Measurements from ENCODE around the gene VPS51. TPM values are rescaled to one million over a fixed set of nuclear protein-coding genes. Genes with fewer than 3 reads are reported as not detected.

VPS51 gene
- total RNA-seq, 2 experiments from 2014 or later: 119 to 214 TPM

DNA sequence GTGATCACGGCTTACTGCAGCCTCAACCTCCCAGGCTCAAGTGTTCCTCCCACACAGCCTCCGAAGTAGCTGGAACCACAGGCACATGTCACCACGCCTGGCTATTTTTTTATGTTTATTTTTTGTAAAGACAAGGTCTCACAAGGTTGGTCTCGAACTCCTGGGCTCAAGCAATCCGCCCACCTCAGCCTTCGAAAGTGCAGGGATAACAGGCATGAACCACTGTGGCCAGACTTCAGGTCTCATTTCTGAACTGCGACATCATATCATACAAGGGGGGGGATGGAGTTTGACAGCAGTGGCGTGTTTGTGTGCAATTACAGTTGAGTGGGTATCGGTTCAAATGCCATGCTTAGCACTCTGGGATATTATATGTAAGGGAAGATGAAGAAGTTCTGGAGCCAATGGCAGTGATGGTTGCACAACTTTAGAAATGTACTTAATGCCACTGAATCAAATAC, 44.6 kb upstream of the VPS51 start:
- Histone ChIP-seq H3K4me3 (ENCODE audit: low read depth, low read length, poor library complexity, severe bottlenecking) (no peak overlapping the region), H3K4me2 (ENCODE audit: low read length) (no peak overlapping the region), H3K36me3 (ENCODE audit: insufficient read depth, low read length) (peaks cover 3% of the 10 kb centered on the region; the same call in 1 of the 2 replicates), H3K27ac (ENCODE audit: low read depth, low read length, poor library complexity, severe bottlenecking) (no peak overlapping the region), H3K79me2 (ENCODE audit: insufficient read depth, low read depth, low read length) (no peaks in the 10 kb centered on the region), H4K20me1 (ENCODE audit: insufficient read depth, low read length) (no peaks in the 10 kb centered on the region), H3K4me1 (ENCODE audit: insufficient read depth, low read length, poor library complexity, severe bottlenecking) (peaks cover 32% of the 10 kb centered on the region), H3K9me2 (ENCODE audit: insufficient read depth, low read length) (no peaks in the 10 kb centered on the region), H2AFZ (ENCODE audit: low read length) (no peak overlapping the region), H3K9me3 (ENCODE audit: low read length) (no peaks in the 10 kb centered on the region)
- intact Hi-C loops (cut with micrococcal nuclease; ENCODE audit: unreplicated experiment): no loop called here
- no peak for DNase-seq (ENCODE audit: low spot score)
- ChIA-PET CTCF (ENCODE audit: unreplicated experiment) (no interaction called here), POLR2A (no interaction called here)
- BruUV-seq (replicated peaks): no TSS peak
- TF ChIP-seq, protein P1, sequence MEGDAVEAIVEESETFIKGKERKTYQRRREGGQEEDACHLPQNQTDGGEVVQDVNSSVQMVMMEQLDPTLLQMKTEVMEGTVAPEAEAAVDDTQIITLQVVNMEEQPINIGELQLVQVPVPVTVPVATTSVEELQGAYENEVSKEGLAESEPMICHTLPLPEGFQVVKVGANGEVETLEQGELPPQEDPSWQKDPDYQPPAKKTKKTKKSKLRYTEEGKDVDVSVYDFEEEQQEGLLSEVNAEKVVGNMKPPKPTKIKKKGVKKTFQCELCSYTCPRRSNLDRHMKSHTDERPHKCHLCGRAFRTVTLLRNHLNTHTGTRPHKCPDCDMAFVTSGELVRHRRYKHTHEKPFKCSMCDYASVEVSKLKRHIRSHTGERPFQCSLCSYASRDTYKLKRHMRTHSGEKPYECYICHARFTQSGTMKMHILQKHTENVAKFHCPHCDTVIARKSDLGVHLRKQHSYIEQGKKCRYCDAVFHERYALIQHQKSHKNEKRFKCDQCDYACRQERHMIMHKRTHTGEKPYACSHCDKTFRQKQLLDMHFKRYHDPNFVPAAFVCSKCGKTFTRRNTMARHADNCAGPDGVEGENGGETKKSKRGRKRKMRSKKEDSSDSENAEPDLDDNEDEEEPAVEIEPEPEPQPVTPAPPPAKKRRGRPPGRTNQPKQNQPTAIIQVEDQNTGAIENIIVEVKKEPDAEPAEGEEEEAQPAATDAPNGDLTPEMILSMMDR (conservative IDR thresholded peaks at IDR 0.05; ENCODE audit: low read length): no peak

DNA sequence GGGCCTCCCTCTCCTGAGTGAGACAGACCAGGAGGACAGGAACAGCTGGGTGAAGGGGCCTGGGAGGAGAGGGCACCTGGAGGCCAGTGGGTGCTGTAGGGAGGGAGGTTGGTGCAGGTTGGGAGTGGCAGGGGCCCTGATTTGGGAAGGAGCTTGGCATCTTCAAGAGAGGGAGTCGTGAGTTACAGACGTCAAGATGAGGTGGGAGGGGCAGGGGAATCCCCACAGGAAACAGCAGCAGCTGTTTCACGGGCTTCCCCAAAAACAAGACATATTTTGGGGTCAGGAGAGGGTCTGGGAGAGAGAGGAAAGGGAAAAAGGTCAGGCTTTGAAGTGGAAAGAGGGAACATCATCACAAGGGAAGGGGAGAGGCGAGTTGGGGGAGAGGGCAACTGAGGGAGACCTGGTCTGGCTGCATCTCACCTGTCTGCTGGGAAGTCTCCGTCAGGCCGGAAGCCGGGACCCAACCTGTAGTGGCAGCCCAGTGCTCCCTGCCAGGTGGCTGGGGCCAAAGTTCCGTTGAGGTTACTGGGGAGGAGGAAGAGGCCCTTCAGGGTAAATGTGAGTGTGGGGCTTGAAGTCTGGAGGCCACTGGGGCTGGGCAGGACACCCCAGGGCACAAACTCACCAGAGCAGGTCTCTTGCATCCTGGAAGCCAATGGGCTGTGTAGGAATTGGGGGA, 42.0 kb upstream of the VPS51 start:
- BruUV-seq (replicated peaks): no TSS peak
- POLR2A ChIA-PET: interaction anchor here (1.4 kb wide), 1 partner anchor 13 kb away, joined by 4 read pairs; the partner anchor contains the start of gene SAC3D1
- peak overlapping the region; percentile 68 for H3K4me2 ChIP-seq (ENCODE audit: low read length)
- H3K36me3 ChIP-seq (ENCODE audit: insufficient read depth, low read length): no peaks in the 10 kb centered on the region
- TF ChIP-seq EZH2phosphoT487 (IDR thresholded peaks at IDR 0.05; ENCODE audit: borderline replicate concordance, low read depth, low read length): no peak
- TF ChIP-seq, protein P1 (conservative IDR thresholded peaks at IDR 0.05; ENCODE audit: low read length): no peak
- peak; percentile 77 for DNase-seq (ENCODE audit: low spot score)
- H3K9me3 ChIP-seq (ENCODE audit: low read length): no peaks in the 10 kb centered on the region
- H3K9me2 ChIP-seq (ENCODE audit: insufficient read depth, low read length): no peaks in the 10 kb centered on the region
- peaks cover 32% of the 10 kb centered on the region for H3K4me1 ChIP-seq (ENCODE audit: insufficient read depth, low read length, poor library complexity, severe bottlenecking)
- CTCF ChIA-PET (ENCODE audit: unreplicated experiment): no interaction called here
- H3K79me2 ChIP-seq (ENCODE audit: insufficient read depth, low read depth, low read length): no peaks in the 10 kb centered on the region
- no peaks in the 10 kb centered on the region for H4K20me1 ChIP-seq (ENCODE audit: insufficient read depth, low read length)
- H3K4me3 ChIP-seq (ENCODE audit: low read depth, low read length, poor library complexity, severe bottlenecking): peak overlapping the region; percentile 34
- H2AFZ ChIP-seq (ENCODE audit: low read length): peak overlapping the region; percentile 60
- intact Hi-C loops (cut with micrococcal nuclease; ENCODE audit: unreplicated experiment): no loop called here
- H3K27ac ChIP-seq (ENCODE audit: low read depth, low read length, poor library complexity, severe bottlenecking): peak overlapping the region; percentile 55

DNA sequence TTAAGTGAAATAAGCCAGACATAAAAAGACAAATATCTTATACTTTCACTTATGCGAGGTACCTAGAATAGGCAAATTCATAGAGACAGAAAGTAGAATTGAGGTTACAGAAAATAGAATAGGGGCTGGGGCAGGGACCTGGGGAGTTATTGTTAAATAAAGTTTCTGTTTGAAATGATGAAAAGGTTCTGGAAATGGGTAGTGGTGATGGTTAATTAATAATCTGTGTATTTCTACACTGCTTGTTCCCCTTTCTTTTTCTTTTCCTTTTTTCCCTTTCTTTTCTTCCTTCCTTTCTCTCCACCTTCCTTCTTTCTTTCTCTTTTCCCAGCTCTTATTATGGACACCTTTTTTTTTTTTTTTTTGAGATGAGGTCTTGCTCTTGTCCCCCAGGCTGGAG, 40.5 kb upstream of the VPS51 start:
- H4K20me1 ChIP-seq (ENCODE audit: insufficient read depth, low read length): no peaks in the 10 kb centered on the region
- H3K9me3 ChIP-seq (ENCODE audit: low read length): no peaks in the 10 kb centered on the region
- TF ChIP-seq, protein P1 (conservative IDR thresholded peaks at IDR 0.05; ENCODE audit: low read length): no peak
- no peak for TF ChIP-seq EZH2phosphoT487 (IDR thresholded peaks at IDR 0.05; ENCODE audit: borderline replicate concordance, low read depth, low read length)
- no peaks in the 10 kb centered on the region for H3K9me2 ChIP-seq (ENCODE audit: insufficient read depth, low read length)
- no peak overlapping the region for H3K27ac ChIP-seq (ENCODE audit: low read depth, low read length, poor library complexity, severe bottlenecking)
- H3K79me2 ChIP-seq (ENCODE audit: insufficient read depth, low read depth, low read length): no peaks in the 10 kb centered on the region
- H3K4me1 ChIP-seq (ENCODE audit: insufficient read depth, low read length, poor library complexity, severe bottlenecking): peaks cover 43% of the 10 kb centered on the region
- no peak overlapping the region for H2AFZ ChIP-seq (ENCODE audit: low read length)
- DNase-seq (ENCODE audit: low spot score): no peak
- H3K36me3 ChIP-seq (ENCODE audit: insufficient read depth, low read length): no peaks in the 10 kb centered on the region
- no peak overlapping the region for H3K4me3 ChIP-seq (ENCODE audit: low read depth, low read length, poor library complexity, severe bottlenecking)
- CTCF ChIA-PET (ENCODE audit: unreplicated experiment): interaction anchor here (0.6 kb wide), 1 partner anchor 79 kb away, joined by 3 read pairs; no protein-coding TSS in a partner anchor
- H3K4me2 ChIP-seq (ENCODE audit: low read length): 0 out of 2 replicates have a peak overlapping the region, but pooled peaks have one; percentile 8
- intact Hi-C loops (cut with micrococcal nuclease; ENCODE audit: unreplicated experiment): no loop called here
- BruUV-seq (replicated peaks): no TSS peak
- POLR2A ChIA-PET: interaction anchor here (0.6 kb wide), 1 partner anchor 35 kb away, joined by 5 read pairs; no protein-coding TSS in a partner anchor

Measured in OCI-LY7 (cell line).